OCI-LY3 (cell line): ENCODE data around the gene MBOAT1.
"Not testable (repeated sequence)": the region's sequence is repeated elsewhere in the genome, so short reads cannot be mapped to it uniquely, and the experiment has no call there.

Experiments used
- H2AFZ ChIP-seq: fragments of 200-600, 300-600 bp; shearing (Covaris generic); 2 replicates; pipeline ENCODE4 v1.6.0; 2014; ENCODE audit warnings: antibody characterized with exemption, low read depth, low read length
- H3K27ac ChIP-seq: fragments of 200-600, 300-600 bp; sonication (generic); 2 replicates; pipeline ENCODE4 v1.5.1; 2014; ENCODE audit warnings: mild to moderate bottlenecking, low read length, moderate library complexity, mixed read lengths
- H3K27me3 ChIP-seq: fragments of 200-600, 300-600 bp; sonication (generic); 2 replicates; pipeline ENCODE4 v1.6.1; 2014; ENCODE audit warnings: low read depth, low read length, mixed read lengths
- H3K36me3 ChIP-seq: fragments of 200-600, 300-600 bp; sonication (generic); replicated peaks from 2 replicates; pipeline ENCODE3; 2014; ENCODE audit warnings: low read depth, low read length, mixed read lengths
- H3K4me1 ChIP-seq: fragments of 300-600, 200-600 bp; sonication (generic); 2 replicates; pipeline ENCODE4 v1.6.1; 2014; ENCODE audit warnings: low read length, mixed read lengths
- H3K4me2 ChIP-seq: fragments of 200-600, 300-600 bp; sonication (generic); 2 replicates; pipeline ENCODE4 v1.6.1; 2014; ENCODE audit warnings: low read length, mixed read lengths
- H3K4me3 ChIP-seq: fragments of 300-600, 200-600 bp; sonication (generic); 2 replicates; pipeline ENCODE4 v1.5.1; 2014; ENCODE audit warnings: antibody characterized with exemption, mild to moderate bottlenecking, low read length, moderate library complexity
- H3K79me2 ChIP-seq: fragments of 300-600, 200-600 bp; shearing (Covaris generic); 2 replicates; pipeline ENCODE4 v1.6.1; 2014; ENCODE audit warnings: mild to moderate bottlenecking, low read length, mixed read lengths
- H3K9ac ChIP-seq: fragments of 300-600, 200-600 bp; shearing (Covaris generic); 2 replicates; pipeline ENCODE4 v1.6.0; 2014; ENCODE audit warnings: mild to moderate bottlenecking, low read length, moderate library complexity
- H3K9me3 ChIP-seq: fragments of 200-600, 300-600 bp; shearing (Covaris generic); 2 replicates; pipeline ENCODE4 v1.6.1; 2014; ENCODE audit warnings: low read length, mixed read lengths; ENCODE audit not compliant: insufficient read depth
- H4K20me1 ChIP-seq: fragments of 200-600, 300-600 bp; sonication (generic); 2 replicates; pipeline ENCODE4 v1.6.1; 2016; ENCODE audit warnings: low read length, mixed read lengths; ENCODE audit not compliant: insufficient read depth
- EZH2phosphoT487 ChIP-seq: fragments of 200-600 bp; shearing (Covaris generic); IDR thresholded peaks from 2 replicates; pipeline ENCODE4 v1.6.1; 2018; ENCODE audit warnings: antibody characterized with exemption, mixed run types, low read depth
- TF ChIP-seq, protein P1 (sequence below): fragments of 200-600, 300-600 bp; sonication (generic); IDR thresholded peaks from 2 replicates; pipeline ENCODE4 v1.5.1; 2014; ENCODE audit warnings: antibody characterized with exemption, low read length, low read depth

MBOAT1 gene

GRCh38 chr6:20182926-20183521 is 29.2 kb downstream of the MBOAT1 start:
- no peaks in the 10 kb centered on the region for H4K20me1 ChIP-seq
- no peaks in the 10 kb centered on the region for H3K36me3 ChIP-seq
- no peaks in the 10 kb centered on the region for H3K79me2 ChIP-seq
- no peak overlapping the region for H3K4me3 ChIP-seq
- H3K4me1 ChIP-seq = no peaks in the 10 kb centered on the region
- H3K27me3 ChIP-seq = no peaks in the 10 kb centered on the region
- TF ChIP-seq, protein P1, sequence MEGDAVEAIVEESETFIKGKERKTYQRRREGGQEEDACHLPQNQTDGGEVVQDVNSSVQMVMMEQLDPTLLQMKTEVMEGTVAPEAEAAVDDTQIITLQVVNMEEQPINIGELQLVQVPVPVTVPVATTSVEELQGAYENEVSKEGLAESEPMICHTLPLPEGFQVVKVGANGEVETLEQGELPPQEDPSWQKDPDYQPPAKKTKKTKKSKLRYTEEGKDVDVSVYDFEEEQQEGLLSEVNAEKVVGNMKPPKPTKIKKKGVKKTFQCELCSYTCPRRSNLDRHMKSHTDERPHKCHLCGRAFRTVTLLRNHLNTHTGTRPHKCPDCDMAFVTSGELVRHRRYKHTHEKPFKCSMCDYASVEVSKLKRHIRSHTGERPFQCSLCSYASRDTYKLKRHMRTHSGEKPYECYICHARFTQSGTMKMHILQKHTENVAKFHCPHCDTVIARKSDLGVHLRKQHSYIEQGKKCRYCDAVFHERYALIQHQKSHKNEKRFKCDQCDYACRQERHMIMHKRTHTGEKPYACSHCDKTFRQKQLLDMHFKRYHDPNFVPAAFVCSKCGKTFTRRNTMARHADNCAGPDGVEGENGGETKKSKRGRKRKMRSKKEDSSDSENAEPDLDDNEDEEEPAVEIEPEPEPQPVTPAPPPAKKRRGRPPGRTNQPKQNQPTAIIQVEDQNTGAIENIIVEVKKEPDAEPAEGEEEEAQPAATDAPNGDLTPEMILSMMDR = no peak
- no peak for TF ChIP-seq EZH2phosphoT487
- H3K9ac ChIP-seq = no peak overlapping the region
- H3K9me3 ChIP-seq = no peaks in the 10 kb centered on the region
- H3K4me2 ChIP-seq = no peak overlapping the region
- no peak overlapping the region for H2AFZ ChIP-seq
- H3K27ac ChIP-seq = no peak overlapping the region

DNA sequence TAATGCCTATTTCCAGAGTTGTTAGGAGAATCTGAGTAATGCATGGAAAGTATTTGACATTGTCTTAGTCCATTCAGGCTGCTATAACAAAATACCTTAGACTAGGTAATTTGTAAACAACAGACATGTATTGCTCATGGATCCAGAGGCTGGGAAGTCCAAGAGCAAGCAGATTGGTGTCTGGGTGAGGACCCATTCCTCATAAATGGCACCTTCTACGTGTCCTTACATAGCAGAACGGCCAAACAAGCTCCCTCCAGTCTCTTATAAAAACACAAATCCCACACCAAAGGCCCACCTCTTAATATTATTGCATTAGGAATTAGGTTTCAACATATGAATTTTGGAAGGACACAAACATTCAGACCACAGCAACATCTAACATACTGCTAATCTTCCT is 30.2 kb downstream of the MBOAT1 start:
- no peak overlapping the region for H2AFZ ChIP-seq
- no peaks in the 10 kb centered on the region for H3K79me2 ChIP-seq
- no peaks in the 10 kb centered on the region for H3K36me3 ChIP-seq
- no peaks in the 10 kb centered on the region for H3K9me3 ChIP-seq
- no peak overlapping the region for H3K4me3 ChIP-seq
- no peak overlapping the region for H3K9ac ChIP-seq
- H3K4me1 ChIP-seq = no peaks in the 10 kb centered on the region
- TF ChIP-seq EZH2phosphoT487 = no peak
- TF ChIP-seq, protein P1 = no peak
- H3K27me3 ChIP-seq = no peaks in the 10 kb centered on the region
- no peaks in the 10 kb centered on the region for H4K20me1 ChIP-seq
- no peak overlapping the region for H3K4me2 ChIP-seq
- no peak overlapping the region for H3K27ac ChIP-seq

- Histone ChIP-seq H3K27me3 (no peaks in the 10 kb centered on the region), H3K9me3 (no peaks in the 10 kb centered on the region), H3K9ac (no peak overlapping the region), H3K27ac (no peak overlapping the region), H3K36me3 (no peaks in the 10 kb centered on the region), H3K4me1 (no peaks in the 10 kb centered on the region), H2AFZ (no peak overlapping the region), H3K4me3 (no peak overlapping the region), H3K4me2 (no peak overlapping the region), H4K20me1 (no peaks in the 10 kb centered on the region), H3K79me2 (no peaks in the 10 kb centered on the region)
- TF ChIP-seq, protein P1 = no peak
- no peak for TF ChIP-seq EZH2phosphoT487
These were observed 31.3 kb downstream of the MBOAT1 start for GRCh38 chr6:20180935-20181334.

- H3K27me3 ChIP-seq, H3K9me3 ChIP-seq, H3K4me3 ChIP-seq, H3K9ac ChIP-seq, H3K4me2 ChIP-seq, H3K79me2 ChIP-seq, H4K20me1 ChIP-seq, H2AFZ ChIP-seq, H3K27ac ChIP-seq, H3K4me1 ChIP-seq, H3K36me3 ChIP-seq: not testable (repeated sequence)
These were observed 32.8 kb downstream of the MBOAT1 start for GRCh38 chr6:20179287-20180045.
